GM18519 (cell line): Measurements from ENCODE around the gene PAWR.
"Not testable (repeated sequence)": the region's sequence is repeated elsewhere in the genome, so short reads cannot be mapped to it uniquely, and the experiment has no call there.

Experiments used
- ATAC-seq: cut with Tn5 transposase; IDR thresholded peaks from one replicate; pipeline ENCODE4 v1.9.1; 2021; ENCODE audit warnings: mild to moderate bottlenecking, moderate library complexity; ENCODE audit not compliant: unreplicated experiment, low FRiP score

PAWR gene

DNA sequence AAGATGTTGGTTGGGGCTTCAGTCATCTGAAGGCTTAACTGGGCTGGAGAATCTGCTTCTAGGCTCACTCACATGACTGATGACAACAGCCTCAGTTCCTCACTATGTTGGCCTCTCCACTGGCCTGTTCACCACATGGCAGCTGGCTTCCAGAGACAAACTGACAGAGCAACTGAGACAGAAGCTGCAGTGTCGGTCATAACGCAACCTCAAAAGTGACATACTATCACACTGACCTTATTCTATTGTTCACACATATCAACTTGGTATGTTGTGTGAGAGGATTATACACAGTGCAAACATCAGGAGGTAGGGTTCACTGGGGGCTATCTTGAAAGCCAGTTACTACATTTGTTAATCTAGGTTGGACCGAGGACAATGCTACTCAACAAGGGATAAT is 92.9 kb downstream of the PAWR start:
- ATAC-seq: no peak

DNA sequence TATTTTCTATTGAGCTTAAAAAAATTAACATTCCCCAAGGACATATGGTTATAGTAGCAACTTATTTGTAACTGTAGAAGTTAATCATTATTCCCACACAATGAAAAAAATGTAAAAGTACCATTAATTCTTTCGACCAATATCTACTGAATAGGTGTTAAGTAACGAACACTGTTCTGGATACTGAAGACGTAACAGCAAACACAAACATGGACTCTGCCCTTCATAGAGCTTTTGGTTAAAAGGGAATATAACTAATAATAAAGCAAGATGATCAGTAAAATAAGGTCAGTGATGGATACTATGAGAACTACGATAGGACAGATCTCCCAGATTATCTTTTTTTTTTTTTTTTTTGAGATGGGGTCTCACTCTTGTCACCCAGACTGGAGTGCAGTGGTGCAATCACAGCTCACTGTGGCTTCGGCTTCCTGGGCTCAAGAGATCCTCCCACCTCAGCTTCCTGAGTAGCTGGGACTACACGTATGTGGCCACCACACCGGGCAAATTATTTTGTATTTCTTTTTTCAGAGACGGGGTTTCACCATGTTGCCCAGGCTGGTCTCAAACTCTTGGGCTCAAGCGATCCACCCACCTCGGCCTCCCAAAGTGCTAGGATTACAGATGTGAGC is 93.9 kb downstream of the PAWR start:
- no peak for ATAC-seq

DNA sequence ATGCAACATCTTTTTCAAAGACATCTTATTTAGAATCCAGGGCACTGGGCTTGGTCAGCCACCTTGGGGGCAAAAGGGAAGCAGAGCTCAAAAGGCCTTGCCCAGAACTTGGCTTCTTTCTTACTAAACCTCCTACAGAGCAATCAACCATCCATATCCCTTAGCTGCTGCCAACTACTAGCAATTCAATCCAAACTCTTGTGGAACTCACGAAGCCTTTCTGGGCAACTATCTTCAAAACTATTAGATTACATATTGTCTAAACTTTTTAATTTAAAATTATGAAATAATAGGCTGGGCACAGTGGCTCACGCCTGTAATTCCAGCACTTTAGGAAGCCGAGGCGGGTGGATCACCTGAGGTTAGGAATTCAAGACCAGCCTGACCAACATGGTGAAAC is 95.5 kb downstream of the PAWR start:
- no peak for ATAC-seq

DNA sequence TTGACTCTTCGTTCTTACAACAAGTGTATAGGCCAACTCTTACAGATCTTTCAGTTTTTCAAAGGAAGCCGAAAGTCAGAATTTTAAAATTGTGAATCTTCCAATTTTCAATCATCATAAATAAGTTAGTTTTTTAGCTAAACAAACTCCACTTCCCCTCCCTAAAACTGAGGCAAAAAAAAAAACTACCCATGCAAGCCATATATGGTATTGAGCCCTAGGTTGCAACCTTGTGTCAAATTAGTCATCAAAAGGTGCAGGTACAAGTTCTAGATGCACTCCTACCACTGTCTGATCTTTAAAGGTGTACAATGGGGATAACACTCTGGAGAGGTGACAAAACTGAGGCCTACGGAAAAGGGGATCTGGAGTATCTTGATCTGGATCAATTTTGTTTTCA is 97.9 kb downstream of the PAWR start:
- ATAC-seq: no peak

DNA sequence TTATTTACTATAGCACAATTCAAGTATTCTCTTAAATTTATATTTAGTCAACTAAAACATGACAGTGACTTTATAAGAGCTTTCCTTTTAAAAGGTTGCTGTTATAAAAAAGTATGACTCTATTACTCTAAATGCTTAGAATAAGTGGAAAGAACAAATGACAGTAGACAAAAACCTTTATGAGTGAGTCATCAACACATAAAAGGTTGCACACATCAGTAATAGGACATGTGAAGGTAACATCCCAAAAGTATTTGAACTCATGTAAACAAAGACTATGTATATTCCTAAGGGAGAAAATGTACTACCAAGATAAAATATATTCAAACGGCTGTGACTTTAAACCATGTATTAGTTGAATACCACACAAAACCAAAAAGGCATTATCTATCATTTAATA is 98.8 kb downstream of the PAWR start:
- no peak for ATAC-seq

DNA sequence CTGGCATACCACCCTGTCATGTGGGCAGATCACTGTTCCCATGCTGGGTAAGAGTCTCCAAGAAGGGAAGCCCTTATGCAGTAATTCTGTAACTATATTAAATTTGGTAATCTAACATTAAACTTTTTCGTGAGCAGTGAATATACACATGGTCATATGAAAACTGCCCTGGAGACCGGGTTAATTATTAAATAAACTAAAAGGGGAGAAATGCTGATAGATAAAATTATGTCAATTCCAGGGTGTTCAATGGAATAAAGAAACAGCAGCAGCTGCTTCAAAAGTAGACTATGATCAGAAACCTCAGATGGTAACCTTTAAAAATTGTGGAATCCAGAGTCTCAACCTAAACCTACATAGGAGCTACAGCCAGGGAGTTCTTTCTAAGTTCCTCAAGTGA is 100.0 kb downstream of the PAWR start:
- ATAC-seq: no peak

DNA sequence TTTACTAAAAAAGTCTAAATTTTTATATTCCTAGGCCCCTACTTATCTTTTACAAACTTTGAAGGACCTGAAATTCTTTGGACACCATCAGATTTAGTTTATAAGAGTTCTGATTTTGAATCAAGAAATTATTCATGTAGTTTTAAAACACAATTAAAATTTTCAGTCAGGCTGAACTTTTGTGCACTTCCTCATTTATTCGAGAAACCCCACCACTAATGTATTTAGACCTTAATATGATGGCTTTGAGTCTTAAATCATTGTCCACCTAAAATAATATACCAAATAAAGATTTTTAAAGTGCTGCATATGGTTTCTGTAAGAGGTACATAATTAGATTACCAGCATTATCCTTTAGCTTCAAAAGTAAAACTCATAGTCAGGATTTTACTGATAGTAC is 103.4 kb downstream of the PAWR start:
- ATAC-seq: no peak

DNA sequence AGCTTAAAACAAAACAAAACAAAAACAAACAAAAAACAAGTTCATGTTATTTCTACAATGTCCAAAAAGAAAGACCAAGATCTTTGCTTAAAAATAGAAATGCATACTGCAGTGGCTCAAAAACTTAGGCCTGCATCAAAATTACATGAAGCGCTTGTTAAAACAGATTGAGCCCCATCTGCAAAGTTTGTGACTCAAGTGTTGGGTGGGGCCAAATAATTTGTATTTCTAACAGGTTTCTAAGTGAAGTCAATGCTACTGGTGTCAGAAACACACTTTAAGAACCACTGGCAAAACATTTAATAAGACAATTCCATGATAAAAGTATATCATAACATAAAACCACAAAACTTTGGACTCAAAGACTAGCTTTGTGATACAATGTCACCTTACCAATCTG is 105.6 kb downstream of the PAWR start:
- ATAC-seq: no peak

DNA sequence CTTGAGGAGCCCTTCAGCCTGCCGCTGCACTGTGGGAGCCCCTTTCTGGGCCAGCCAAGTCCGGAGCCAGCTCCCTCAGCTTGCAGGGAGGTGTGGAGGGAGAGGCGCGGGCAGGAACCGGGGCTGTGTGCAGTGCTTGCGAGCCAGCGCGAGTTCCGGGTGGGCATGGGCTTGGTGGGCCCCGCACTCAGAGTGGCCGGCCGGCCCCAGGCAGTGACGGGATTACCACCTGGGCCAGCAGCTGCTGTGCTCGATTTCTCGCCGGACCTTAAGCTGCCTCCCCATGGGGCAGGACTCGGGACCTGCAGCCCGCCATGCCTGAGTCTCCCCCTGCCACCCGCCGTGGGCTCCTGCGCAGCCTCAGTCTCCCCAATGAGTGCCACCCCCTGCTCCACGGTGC is 116.9 kb downstream of the PAWR start:
- no peak for ATAC-seq

DNA sequence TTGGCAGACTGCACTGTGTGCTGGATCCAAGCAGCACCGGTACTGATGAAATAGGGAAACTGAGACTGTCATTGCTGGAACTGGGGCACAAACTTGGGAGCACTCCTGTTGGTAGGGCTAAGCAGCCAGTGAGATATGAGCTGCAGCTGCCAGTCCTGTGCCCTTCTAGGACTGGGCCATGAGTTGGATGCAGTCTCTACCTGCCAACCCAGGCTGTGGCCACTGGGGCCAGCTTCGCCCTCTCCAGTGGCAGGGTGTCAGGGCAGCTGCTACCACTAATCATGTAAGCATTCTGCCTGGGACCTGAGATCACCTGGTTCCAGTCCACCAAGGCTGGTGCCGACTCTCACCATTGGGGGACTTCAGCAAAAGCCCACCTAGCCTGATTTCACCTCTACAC is 121.1 kb downstream of the PAWR start:
- ATAC-seq: no peak

DNA sequence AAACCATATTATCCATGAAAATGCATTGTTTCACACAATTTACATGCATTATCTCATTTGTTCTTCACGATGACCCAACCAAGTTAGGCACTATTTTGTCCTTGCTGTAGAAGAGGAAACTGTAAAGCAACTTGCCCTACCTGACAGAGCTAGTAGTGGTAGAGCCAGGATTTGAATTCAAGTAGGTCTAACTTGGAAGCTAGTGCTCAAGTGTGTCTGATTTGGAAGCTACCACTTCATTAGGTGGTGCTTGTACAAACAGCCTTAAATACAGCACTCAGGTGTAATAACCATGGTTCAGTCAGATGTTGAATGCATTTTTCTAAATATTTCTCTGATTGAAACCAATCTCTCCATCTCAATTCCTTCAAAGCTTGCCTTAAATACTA is 123.6 kb downstream of the PAWR start:
- ATAC-seq: no peak

DNA sequence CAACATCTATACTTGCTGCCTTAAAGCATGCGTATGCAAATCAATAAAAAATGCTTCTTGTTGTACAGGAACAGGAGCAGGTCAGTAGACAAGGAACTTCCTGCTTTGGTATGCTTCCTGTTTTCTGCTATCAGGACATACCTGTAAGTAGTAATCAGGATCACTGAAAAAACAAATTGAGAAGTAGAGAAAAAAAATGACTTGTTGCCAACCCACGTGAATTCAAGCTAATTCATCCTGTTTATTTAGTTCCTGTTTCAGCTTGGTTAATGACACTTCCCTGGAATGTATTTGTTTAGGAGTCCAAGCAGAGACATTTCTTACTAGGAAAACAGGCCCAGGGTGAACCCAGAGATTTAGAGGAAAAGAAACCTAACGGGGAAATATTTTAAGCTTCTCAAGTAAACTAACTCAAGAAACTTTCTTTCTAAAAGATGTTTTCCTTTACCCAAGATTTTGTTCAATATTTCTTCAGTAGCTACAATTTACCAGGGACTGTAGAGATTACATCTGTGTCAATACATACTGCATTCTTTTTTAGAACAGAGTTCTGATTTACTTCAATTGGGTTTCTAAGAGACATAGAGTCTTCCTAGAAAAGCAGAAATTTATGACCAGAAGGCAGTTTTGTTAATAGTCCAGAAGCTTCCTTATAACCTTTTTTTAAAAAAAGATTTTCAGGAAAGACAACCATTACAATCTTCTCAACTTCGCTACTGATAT is 124.2 kb downstream of the PAWR start:
- no peak for ATAC-seq

DNA sequence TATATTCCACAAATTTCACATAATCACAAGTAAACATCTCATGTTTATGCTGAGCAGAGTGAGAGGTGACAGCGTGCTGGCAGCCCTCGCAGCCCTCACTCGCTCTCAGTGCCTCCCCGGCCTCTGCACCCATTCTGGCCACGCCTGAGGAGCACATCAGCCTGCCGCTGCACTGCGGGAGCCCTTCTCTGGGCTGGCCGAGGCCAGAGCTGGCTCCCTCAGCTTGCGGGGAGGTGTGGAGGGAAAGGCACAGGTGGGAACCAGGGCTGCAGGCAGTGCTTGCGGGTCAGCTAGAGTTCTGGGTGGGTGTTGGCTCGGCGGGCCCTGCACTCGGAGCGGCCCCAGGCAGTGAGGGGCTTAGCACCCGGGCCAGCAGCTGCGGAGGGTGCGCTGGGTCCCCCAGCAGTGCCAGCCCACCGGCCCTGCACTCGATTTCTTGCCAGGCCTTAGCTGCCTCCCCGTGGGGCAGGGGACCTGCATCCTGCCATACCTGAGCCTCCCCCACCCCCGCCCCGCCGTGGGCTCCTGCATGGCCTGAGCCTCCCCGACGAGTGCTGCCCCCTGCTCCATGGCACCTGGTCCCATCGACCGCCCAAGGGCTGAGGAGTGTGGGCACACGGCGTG is 125.9 kb downstream of the PAWR start:
- ATAC-seq: not testable (repeated sequence)

DNA sequence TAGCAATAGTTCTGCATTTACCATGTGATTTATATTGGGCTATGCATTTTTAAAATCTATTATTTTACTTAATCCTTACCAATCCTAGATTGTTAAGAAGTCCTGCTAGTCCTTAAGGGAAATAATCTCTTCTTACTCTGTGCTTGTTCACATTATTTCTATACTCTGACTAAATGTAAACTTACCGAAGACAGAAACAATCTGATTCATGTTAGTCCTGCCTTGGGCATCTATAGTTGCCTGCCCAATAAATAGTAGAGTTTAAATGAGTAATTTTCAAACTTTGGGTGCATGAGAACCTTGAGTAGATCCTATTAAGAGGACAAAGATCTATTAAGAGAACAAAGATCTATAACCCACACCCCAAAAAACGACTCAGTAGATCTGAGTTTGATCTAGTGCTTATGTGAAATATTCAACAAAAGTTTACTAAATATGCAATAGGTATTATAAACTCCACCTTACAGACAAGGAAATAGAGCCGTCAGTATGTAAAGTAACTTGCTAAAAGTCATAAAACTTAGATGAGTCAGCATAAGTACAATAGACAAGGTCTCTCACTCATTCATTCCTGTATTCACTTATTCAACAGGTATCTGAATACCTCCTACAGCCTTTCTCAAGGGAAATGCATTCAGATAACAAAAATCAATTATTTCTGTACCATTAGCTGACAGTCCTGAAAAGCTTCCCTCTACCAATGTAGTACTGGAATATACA is 127.6 kb downstream of the PAWR start:
- ATAC-seq: no peak

DNA sequence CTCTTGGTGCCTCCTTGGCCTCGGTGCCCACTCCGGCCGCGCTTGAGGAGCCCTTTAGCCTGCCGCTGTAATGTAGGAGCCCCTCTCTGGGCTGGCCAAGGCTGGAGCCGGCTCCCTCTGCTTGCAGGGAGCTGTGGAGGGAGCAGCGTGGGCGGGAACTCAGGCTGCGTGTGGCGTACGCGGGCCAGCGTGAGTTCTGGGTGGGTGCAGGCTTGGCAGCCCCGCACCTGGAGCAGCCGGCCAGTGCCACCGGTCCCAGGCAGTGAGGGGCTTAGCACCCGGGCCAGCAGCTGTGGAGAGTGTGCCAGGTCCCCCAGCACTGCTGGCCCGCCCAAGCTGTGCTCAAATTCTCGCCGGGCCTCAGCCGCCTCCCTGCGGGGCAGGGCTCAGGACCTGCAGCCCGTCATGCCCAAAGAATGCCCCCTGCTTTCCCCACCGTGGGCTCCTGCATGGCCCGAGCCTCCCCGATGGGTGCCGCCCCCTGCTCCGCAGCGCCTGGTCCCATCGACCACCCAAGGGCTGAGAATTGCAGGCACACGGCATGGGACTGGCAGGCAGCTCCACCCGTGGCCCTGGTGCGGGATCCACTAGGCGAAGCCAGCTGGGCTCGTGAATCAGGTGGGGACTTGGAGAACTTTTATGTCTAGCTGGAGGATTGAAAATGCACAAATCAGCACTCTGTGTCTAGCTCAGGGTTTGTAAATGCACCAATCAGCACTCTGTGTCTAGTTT is 129.2 kb downstream of the PAWR start:
- no peak for ATAC-seq

DNA sequence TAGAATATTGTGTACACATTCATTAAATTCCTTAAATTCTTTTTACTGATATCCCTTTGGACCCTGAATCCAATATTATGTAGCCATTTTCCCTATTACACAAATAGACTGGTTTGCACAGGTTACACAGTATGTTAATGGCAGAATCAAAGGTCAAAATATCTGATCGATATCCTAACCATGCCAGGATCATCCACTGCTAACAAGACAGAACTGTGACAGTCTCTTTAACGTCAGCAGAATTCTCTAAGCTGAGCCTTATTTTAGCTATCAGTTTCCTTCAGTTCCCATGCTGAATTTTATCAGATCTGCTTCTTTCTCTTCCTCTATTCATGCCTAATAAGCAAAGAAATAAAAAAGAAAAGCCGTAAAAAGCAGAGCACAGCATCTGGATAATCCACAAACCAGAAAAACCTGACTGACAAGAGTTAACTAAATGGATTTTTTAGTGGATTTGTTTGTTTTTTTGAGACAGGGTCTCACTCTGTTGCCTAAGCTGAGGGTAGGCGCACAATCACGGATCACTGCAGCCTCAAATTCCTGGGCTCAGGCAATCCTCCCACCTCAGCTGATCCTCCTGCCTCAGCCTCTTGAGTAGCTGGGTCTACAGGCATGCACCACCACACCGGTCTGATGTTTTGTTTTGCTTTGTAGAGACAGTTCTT is 130.4 kb downstream of the PAWR start:
- ATAC-seq: no peak

DNA sequence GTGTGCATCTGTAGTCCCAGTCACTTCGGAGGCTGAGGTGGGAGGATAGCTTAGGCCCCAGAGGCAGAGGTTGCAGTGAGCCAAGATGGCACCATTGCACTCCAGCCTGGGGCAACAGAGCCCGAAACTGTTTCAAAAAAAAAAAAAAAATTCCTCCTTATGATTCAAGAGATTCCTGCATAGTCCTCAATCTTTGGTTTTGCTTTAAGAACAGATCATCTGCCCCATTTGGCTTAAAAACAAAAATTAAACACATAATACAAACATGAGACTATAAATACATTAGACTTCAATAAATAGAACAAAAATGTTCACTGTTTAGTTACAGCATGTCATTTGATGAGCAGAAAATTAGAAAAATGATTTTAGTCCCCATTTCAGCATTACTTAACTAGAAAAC is 131.2 kb downstream of the PAWR start:
- ATAC-seq: no peak

DNA sequence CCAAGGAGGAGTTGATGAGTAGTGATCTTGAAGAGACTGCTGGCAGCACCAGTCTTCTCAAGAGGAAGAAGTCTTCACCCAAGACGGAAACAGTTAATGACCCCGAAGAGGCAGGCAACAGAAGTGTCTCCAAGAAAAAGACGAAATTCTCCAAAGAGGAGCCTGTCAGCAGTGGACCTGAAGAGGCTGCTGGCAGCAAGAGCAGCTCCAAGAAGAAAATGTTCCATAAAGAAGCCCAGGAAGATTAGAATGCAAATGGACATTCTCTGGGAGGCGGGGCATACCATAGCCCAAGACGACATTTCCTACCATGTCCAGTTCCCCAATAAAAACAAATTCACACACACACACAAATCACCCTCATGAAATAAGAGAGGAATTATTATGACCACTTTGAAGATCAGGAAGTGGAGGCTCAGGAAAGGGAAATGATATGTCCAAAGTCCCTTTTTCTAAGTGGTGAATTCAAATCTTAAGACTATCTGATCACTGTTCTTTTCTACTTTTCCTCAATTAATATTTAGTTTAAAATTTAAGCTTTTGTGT is 131.8 kb downstream of the PAWR start:
- no peak for ATAC-seq

DNA sequence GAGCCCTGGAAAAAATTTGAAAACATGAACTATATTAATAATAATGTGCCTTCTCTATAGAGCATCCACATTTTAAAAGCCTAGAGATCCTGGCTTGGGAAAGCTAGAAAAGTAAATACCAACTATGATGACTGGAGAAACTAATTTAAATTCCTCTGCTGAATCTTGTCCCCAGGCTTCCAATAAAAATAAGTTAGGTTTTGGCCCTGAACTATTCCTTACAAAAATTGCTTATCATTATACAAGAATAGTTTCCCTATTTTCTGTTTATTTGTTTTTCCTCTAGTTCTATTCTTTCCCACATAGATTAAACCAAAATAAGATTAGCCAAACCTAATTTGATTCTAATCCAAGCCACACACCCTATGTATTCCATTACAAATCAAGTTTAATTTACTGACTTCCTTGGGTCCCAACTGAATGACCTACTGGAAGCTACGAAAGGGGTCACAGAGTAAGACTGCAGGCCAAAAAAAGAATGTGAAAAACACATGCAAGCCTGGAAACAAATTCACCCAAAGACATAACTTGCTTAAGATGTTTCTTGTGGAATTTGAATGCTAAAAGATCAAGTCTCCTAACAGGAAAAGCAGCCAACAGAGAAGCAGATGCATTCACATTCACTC is 133.0 kb downstream of the PAWR start:
- ATAC-seq: no peak
